Measurements from ENCODE around the gene MGAT5B. TPM values are rescaled to one million over a fixed set of nuclear protein-coding genes. Genes with fewer than 3 reads are reported as not detected.

The MGAT5B gene
- total and polyA plus RNA-seq, 4 donors, result 0.28 to 0.67 (median 0.46) TPM

DNA sequence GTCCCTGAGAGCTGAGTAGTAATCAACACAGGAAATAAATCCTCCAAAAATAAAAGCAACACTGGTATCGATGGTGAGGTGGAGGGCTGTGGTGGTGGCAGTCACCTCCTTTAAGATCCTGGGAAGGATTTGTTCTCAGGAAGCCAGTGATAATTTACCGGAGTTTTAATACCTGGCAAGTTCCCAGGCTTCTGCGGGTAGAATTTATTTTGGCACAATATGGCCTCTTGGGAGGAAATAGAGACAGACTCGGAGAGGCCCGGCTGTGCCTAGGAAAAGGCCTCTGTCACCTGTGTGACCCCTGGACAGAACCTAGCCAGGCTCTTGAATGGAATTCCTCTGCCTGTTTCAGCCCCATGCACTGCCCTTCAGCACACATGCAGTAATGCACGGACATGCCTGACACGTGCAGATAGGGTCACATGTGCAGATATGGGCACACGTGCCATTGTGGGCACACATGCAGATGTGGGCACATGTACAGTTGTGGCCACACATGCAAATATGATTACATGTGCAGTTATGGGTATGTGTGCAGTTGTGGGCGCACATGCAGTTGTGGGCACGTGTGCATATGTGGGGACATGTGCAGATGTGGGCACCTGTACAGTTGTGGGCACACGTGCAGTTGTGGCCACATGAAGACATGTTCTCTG lies 33.5 kb downstream of the MGAT5B start:
- Histone ChIP-seq H3K27ac (ENCODE audit: low read depth in 1 of 2, low read length in 1 of 2) (no peak overlapping the region), H3K27me3 (ENCODE audit: control insufficient read depth in 3 of 3, insufficient read depth in 3 of 3, low read length in 2 of 3) (peaks cover 0 to 6% (median 0%) of the 10 kb centered on the region in 3 donors), H3K9me3 (ENCODE audit: control insufficient read depth in 4 of 4, insufficient read depth in 3 of 4, low read length in 3 of 4) (no peaks in the 10 kb centered on the region), H3K9ac (ENCODE audit: insufficient read depth in 1 of 2, low read length in 2 of 2) (no peak overlapping the region), H3K4me1 (ENCODE audit: control insufficient read depth in 5 of 5, insufficient read depth in 5 of 5, low read length in 5 of 5) (peaks cover 0 to 3% (median 0%) of the 10 kb centered on the region in 5 donors), H3K4me3 (no peak overlapping the region), H3K36me3 (ENCODE audit: control insufficient read depth in 4 of 4, insufficient read depth in 4 of 4, low read length in 4 of 4) (no peaks in the 10 kb centered on the region)
- TF ChIP-seq, protein P1, sequence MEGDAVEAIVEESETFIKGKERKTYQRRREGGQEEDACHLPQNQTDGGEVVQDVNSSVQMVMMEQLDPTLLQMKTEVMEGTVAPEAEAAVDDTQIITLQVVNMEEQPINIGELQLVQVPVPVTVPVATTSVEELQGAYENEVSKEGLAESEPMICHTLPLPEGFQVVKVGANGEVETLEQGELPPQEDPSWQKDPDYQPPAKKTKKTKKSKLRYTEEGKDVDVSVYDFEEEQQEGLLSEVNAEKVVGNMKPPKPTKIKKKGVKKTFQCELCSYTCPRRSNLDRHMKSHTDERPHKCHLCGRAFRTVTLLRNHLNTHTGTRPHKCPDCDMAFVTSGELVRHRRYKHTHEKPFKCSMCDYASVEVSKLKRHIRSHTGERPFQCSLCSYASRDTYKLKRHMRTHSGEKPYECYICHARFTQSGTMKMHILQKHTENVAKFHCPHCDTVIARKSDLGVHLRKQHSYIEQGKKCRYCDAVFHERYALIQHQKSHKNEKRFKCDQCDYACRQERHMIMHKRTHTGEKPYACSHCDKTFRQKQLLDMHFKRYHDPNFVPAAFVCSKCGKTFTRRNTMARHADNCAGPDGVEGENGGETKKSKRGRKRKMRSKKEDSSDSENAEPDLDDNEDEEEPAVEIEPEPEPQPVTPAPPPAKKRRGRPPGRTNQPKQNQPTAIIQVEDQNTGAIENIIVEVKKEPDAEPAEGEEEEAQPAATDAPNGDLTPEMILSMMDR (IDR thresholded peaks at IDR 0.05; ENCODE audit: control extremely low read depth, extremely low read depth), result no peak
- no peak for DNase-seq
- no peak for ATAC-seq (ENCODE audit: insufficient read depth, low FRiP score)
- WGBS, 2 donors, result 60 to 84% methylated on average over 11 of the region's 11 CpGs

- peaks cover 0 to 6% (median 0%) of the 10 kb centered on the region in 3 donors for H3K27me3 ChIP-seq (ENCODE audit: control insufficient read depth in 3 of 3, insufficient read depth in 3 of 3, low read length in 2 of 3)
- WGBS, 2 donors, result 88 to 94% methylated on average over 14 of the region's 14 CpGs
- H3K9ac ChIP-seq (ENCODE audit: insufficient read depth in 1 of 2, low read length in 2 of 2), result no peak overlapping the region
- H3K4me3 ChIP-seq, result no peak overlapping the region
- H3K4me1 ChIP-seq (ENCODE audit: control insufficient read depth in 5 of 5, insufficient read depth in 5 of 5, low read length in 5 of 5), result peaks cover 0 to 3% (median 0%) of the 10 kb centered on the region in 5 donors
- no peaks in the 10 kb centered on the region for H3K9me3 ChIP-seq (ENCODE audit: control insufficient read depth in 4 of 4, insufficient read depth in 3 of 4, low read length in 3 of 4)
- no peak overlapping the region for H3K27ac ChIP-seq (ENCODE audit: low read depth in 1 of 2, low read length in 1 of 2)
- TF ChIP-seq, protein P1 (IDR thresholded peaks at IDR 0.05; ENCODE audit: control extremely low read depth, extremely low read depth), result no peak
- H3K36me3 ChIP-seq (ENCODE audit: control insufficient read depth in 4 of 4, insufficient read depth in 4 of 4, low read length in 4 of 4), result no peaks in the 10 kb centered on the region
- ATAC-seq (ENCODE audit: insufficient read depth, low FRiP score) (no peak), DNase-seq (no peak)
Measured at GRCh38 chr17:76902476-76902875, 34.3 kb downstream of the MGAT5B start.

GRCh38 chr17:76903631-76904030 lies 35.4 kb downstream of the MGAT5B start:
- Histone ChIP-seq H3K27ac (ENCODE audit: low read depth in 1 of 2, low read length in 1 of 2) (no peak overlapping the region), H3K27me3 (ENCODE audit: control insufficient read depth in 3 of 3, insufficient read depth in 3 of 3, low read length in 2 of 3) (peaks cover 0 to 6% (median 0%) of the 10 kb centered on the region in 3 donors), H3K36me3 (ENCODE audit: control insufficient read depth in 4 of 4, insufficient read depth in 4 of 4, low read length in 4 of 4) (no peaks in the 10 kb centered on the region), H3K9me3 (ENCODE audit: control insufficient read depth in 4 of 4, insufficient read depth in 3 of 4, low read length in 3 of 4) (no peaks in the 10 kb centered on the region), H3K9ac (ENCODE audit: insufficient read depth in 1 of 2, low read length in 2 of 2) (no peak overlapping the region), H3K4me3 (no peak overlapping the region), H3K4me1 (ENCODE audit: control insufficient read depth in 5 of 5, insufficient read depth in 5 of 5, low read length in 5 of 5) (peaks cover 0 to 3% (median 0%) of the 10 kb centered on the region in 5 donors)
- no peak for ATAC-seq (ENCODE audit: insufficient read depth, low FRiP score)
- DNase-seq, result no peak
- 85 to 92% methylated on average over 9 of the region's 9 CpGs for WGBS, 2 donors
- TF ChIP-seq, protein P1 (IDR thresholded peaks at IDR 0.05; ENCODE audit: control extremely low read depth, extremely low read depth), result no peak
